Suppressor macrophage treated with lipopolysaccharide for 1 hour (primary cell): ENCODE measurements around the gene SERPINC1.
A peak's percentile ranks its signal among the peaks of the same experiment; 100 is the strongest.
"Not testable (repeated sequence)": the region's sequence is repeated elsewhere in the genome, so short reads cannot be mapped to it uniquely, and the experiment has no call there.

Experiments
- DNase-seq, 3 donors: peaks; one replicate each; pipeline ENCODE4 v3.0.0-alpha.2; 2020 to 2022

SERPINC1 gene

DNA sequence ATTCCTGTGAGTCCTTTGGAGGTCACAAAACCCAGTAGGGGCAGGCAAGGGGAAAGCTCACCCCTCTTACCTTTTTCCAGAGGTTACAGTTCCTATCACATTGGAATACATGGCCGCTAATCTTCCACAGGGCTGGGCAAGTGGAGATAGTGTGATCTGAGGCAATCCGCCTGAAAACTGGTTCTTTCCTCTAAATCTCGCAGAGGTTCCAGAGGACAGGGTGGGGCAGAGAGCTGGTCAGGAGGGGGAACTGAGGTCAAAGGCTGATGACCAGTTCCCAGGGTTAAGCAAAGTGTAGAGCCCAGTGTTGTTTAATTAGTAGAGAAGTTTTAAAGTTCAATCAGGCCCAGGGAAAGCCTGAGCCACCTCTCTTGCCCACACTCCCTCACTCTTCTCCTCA, at the start of gene SERPINC1:
TSS of gene SERPINC1 (minus strand) at position 179 of the 400 bp plus-strand sequence. CDS start at position 111, 68 bp downstream.
- no peak for DNase-seq

DNA sequence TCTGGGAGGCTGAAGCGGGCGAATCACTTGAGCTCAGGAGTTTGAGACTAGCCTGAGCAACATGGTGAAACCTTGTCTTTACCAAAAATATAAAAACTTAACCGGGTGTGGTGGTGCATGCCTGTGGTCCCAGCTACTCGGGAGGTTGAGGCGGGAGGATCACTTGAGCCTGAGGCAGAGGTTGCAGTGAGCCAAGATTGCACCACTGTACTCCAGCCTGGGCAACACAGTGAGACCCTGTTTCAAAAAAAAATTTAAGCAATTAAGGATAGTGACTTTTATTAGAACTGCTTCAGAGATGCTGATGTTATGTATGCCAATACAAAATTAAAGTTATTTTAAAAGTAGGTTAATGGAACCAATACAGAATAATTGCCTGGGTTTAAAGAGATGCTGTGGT, 48.8 kb upstream of the SERPINC1 start:
- not testable (repeated sequence) for DNase-seq

- DNase-seq, result no peak
Observed at GRCh38 chr1:173963477-173963876, 46.4 kb upstream of the SERPINC1 start.

GRCh38 chr1:173960625-173961024, 43.5 kb upstream of the SERPINC1 start:
- peak; percentile 16 to 26 (median 22) for DNase-seq

DNA sequence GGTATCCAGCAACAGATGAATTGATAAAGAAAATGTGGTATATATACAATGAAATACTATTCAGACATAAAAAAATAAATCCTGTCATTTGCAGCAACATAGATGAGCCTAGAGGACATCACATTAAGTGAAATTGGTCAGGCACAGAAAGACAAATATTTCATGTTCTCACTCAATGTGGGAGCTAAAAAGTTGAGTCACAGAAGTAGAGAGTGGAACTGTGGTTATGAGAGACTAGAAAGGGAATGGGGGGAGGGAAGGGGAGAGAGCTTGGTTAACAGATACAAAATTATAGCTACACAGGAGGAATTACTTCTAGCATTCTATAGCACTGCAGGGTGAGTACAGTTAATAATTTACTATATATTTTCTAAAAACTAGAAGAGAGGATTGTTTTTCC, 37.1 kb upstream of the SERPINC1 start:
- DNase-seq, result no peak

DNA sequence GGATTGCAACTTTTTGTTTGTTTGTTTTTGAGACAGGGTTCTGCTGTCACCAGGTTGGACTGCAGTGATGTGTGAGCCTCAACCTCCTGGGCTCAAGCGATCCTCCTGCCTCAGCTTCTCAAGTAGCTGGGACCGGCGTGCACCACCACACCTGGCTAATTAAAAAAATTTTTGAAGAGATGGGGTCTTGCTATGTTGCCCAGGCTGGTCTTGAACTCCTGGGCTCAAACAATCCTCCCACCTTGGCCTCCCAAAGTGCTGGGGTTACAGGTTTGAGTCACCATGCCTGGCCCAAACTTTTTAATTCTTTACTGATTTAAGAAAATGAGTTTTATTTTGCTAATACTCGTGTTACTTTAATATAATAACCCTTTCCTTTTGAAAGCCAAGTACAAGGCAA, 31.5 kb upstream of the SERPINC1 start:
- DNase-seq, result no peak

GRCh38 chr1:173946380-173946921, 29.3 kb upstream of the SERPINC1 start:
- no peak for DNase-seq

DNA sequence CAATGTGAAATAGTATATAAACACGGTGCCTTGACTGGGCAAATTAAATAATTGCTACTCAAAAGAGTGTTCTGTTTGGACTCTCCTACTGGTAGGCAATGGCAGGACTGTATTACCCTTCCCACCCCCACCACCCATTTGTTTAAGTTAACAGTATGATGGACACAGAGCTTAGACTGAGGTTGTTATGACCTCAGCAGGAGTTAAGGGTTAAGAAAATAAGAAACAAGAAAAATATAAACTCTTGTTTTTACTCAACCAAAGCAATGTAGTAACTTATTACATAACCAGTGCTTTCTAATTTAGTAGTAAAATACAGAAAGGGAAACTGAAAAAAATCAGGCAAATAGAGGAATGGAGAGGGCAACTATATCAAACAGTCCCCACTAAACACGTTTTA, 19.9 kb upstream of the SERPINC1 start:
- DNase-seq, result no peak

DNA sequence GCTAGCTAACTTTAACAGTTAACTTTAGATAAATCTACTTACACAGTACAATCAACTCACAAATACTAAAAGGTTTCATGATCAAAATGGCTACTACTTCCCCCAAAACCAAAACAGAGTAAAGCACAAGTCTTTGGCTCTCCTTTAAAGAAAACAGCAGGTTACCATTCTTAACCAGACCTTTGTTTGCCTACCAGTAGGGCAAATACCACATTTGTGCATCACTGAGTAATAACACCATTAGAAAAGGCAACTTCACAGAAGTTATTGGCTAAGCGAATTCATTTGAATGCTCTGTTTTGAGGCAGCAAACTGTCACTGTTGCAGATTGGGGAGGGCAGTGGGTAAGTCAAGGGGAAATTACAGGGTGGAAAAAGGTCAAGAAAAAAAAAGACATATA, 17.3 kb upstream of the SERPINC1 start:
- DNase-seq, result no peak

- not testable (repeated sequence) for DNase-seq
Observed at GRCh38 chr1:173930541-173930940, 13.4 kb upstream of the SERPINC1 start.

GRCh38 chr1:173925306-173926242, 8.4 kb upstream of the SERPINC1 start:
- DNase-seq, result no peak

DNA sequence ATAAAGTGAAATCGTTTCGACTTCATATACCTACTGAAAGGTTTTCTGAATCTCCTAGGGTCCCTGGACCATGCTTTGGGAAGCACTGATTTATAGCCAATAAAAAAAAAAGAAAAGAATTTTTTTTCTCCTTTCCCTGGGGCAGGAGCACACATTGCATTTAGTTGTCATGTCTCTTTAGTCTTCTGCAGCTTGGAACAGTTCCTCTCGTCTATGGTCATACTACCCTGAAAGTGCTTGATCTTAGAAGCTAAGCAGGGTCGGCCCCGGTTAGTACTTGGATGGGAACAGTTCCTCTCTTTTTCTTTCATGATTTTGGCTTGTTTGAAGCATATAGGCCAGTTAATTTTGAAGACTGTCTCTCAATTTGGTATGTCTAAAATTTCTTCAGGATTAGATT, 3.7 kb upstream of the SERPINC1 start:
- no peak for DNase-seq

- DNase-seq, result no peak
Observed at GRCh38 chr1:173917635-173918493, 737 bp upstream of the SERPINC1 start.

DNA sequence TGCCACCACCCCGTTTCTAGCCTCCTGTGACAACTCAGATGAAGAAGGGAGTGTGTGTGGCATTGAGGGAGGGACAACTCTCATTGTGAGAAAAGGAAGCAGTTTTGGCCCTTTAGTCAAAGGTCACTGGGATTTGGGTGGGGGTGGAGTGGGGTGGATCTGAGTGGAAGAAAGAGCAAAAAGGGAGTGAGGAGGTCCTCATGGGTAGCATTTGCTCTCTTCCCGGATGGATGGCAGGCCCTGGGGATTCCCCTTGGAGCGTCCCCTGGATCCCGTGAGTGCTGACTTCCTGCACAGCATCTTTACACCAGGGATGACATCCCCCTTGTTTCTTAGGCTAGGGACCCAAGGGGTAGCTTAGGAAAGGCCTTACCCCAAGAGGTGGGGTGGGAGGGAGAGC, 460 bp downstream of the SERPINC1 start:
- no peak for DNase-seq

DNA sequence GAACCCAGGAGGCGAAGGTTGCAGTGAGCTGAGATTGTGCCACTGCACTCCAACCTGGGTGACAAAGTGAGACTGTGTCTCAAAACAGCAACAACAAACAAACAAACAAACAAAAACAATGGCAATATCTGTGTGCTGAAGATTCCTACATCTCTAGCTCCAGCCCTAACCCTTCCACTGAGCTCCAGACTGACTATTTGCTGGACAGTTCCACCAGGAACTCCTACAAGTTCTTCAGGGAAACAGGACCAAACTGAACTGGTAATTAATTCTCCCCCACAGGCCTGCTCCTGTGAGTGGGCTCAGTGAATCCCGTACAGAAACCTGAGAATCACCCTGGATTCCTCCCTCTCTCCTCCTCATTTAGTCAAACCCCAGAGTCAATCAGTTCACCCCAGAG, 1.5 kb downstream of the SERPINC1 start:
- DNase-seq, result no peak

DNA sequence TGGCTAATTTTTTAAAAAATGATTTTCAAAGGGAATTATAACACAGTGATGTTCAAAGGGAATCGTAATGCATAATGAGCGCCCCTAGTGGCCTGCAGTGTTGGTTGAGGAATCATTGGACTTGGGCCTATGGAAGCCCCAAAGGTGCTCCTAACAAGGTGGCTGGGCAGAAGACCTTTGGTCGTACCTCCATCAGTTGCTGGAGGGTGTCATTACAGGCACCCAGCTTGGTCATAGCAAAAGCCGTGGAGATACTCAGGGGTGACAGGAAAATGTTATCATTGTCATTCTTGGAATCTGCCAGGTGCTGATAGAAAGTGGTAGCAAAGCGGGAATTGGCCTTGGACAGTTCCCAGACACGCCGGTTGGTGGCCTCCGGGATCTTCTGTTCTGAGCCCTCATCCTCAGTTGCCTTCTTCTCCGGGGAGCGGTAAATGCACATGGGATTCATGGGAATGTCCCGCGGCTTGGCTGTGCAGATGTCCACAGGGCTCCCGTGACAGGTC, 2.7 kb downstream of the SERPINC1 start:
- DNase-seq, result peak; percentile 21 to 40 (median 25)

DNA sequence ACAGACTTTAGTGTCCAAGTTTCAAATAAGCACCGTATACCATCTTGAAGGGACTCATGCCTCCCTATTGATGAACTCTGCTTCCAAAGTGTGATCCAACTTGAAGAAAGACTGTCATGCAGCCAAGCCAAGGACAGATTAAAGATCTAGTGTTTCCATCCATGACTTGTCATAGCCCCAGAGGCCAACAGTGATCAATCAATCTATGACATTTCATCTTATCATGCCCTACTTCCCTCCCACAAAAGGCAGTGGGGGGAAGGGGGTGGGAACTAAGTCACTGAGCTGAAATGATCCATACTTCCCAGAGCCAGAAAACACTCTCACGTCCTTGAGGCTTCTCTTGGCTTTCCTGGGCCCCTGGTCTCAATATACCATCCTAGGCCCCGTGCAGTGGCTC, 4.0 kb downstream of the SERPINC1 start:
- DNase-seq, result no peak

GRCh38 chr1:173903827-173904531, 13.1 kb downstream of the SERPINC1 start:
- no peak for DNase-seq

GRCh38 chr1:173900992-173901391, 16.1 kb downstream of the SERPINC1 start:
- no peak for DNase-seq

- no peak for DNase-seq
Observed at GRCh38 chr1:173900427-173900826, 16.7 kb downstream of the SERPINC1 start.

GRCh38 chr1:173894189-173894588, 22.9 kb downstream of the SERPINC1 start:
- no peak for DNase-seq

DNA sequence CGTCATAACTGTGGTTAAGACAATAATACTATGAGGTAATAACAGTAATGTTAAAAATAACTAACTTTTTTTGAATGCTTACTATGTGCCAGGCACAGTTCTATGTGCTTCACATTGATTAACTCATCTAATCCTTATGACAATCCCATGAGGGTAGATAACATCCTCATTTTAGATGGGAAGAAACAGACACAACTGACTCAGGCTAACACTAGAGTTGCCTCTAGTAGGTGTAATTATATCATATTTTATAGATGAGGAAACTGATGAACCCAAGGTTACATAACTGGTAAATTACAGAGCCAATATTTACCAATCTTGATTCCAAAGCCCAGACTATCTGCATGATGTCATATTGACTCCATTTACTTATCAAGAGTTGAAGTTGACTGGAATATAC, 23.5 kb downstream of the SERPINC1 start:
- DNase-seq, result peak; percentile 14 to 38 (median 32)

DNA sequence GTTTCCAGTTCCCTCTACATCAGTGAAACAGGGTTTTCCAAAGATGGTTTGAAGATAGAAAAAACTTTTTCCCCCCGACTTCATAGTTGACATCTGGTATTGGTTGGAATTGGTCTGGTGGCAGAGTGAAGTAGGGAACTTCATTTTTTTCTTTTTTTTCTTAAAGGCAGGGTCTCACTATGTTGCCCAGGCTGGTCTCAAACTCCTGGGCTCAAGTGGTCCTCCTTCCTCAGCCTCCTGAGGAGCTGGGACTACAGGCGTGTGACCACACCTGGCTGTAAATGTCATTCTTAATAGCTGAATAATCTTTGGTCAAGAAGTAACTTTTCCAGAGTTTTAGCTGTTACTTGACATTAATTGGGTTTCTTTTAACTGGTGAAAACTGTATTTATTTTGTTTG, 27.2 kb downstream of the SERPINC1 start:
- no peak for DNase-seq
